GM12872 (cell line): ENCODE results near the gene HNF4A.

Experiments used
- CTCF ChIP-seq: IDR thresholded peaks from 3 replicates; pipeline ENCODE4 v1.5.1; 2011; ENCODE audit warnings: low read depth, mild to moderate bottlenecking, low read length, moderate library complexity; ENCODE audit not compliant: insufficient read depth

The HNF4A gene

GRCh38 chr20:44393608-44394451 is 38.3 kb downstream of the HNF4A start:
- TF ChIP-seq CTCF = no peak

GRCh38 chr20:44394452-44394701 is 38.9 kb downstream of the HNF4A start:
- no peak for TF ChIP-seq CTCF

GRCh38 chr20:44394702-44395460 is 39.4 kb downstream of the HNF4A start:
- TF ChIP-seq CTCF = no peak

- TF ChIP-seq CTCF = no peak
These were observed 40.2 kb downstream of the HNF4A start for GRCh38 chr20:44395461-44396340.

GRCh38 chr20:44396369-44397130 is 41.1 kb downstream of the HNF4A start:
- no peak for TF ChIP-seq CTCF

- no peak for TF ChIP-seq CTCF
These were observed 42.8 kb downstream of the HNF4A start for GRCh38 chr20:44398335-44398734.

GRCh38 chr20:44399446-44399845 is 43.9 kb downstream of the HNF4A start:
- TF ChIP-seq CTCF = no peak
